Epithelial cell of prostate (primary cell): Measurements from ENCODE around the gene UNC13B.
A peak's percentile ranks its signal among the peaks of the same experiment; 100 is the strongest.

Source experiments
- DNase-seq: peaks from one replicate; pipeline ENCODE4 v3.0.0-alpha.2; 2011; ENCODE audit warnings: low read depth, low spot score
- H3K27ac ChIP-seq: fragments of 450-650 bp; 2 replicates; pipeline ENCODE4 v1.5.1; 2017; ENCODE audit warnings: mild to moderate bottlenecking

UNC13B gene

GRCh38 chr9:35269919-35270318, 108.1 kb downstream of the UNC13B start:
- no peak overlapping the region for H3K27ac ChIP-seq
- DNase-seq: no peak

GRCh38 chr9:35271637-35272036, 109.8 kb downstream of the UNC13B start:
- no peak overlapping the region for H3K27ac ChIP-seq
- no peak for DNase-seq

- no peak for DNase-seq
- H3K27ac ChIP-seq: no peak overlapping the region
Measured at GRCh38 chr9:35272989-35273388, 111.2 kb downstream of the UNC13B start.

- DNase-seq: no peak
- H3K27ac ChIP-seq: no peak overlapping the region
Measured at GRCh38 chr9:35273591-35273990, 111.8 kb downstream of the UNC13B start.

- no peak for DNase-seq
- H3K27ac ChIP-seq: no peak overlapping the region
Measured at GRCh38 chr9:35274993-35275392, 113.2 kb downstream of the UNC13B start.

- no peak for DNase-seq
- H3K27ac ChIP-seq: no peak overlapping the region
Measured at GRCh38 chr9:35277171-35277520, 115.3 kb downstream of the UNC13B start.

- no peak for DNase-seq
- no peak overlapping the region for H3K27ac ChIP-seq
Measured at GRCh38 chr9:35277628-35278359, 116.0 kb downstream of the UNC13B start.

- no peak for DNase-seq
Measured at GRCh38 chr9:35279946-35280345, 118.1 kb downstream of the UNC13B start.

GRCh38 chr9:35280399-35280798, 118.6 kb downstream of the UNC13B start:
- no peak overlapping the region for H3K27ac ChIP-seq

More at GRCh38 chr9:35279946-35280345, 118.1 kb downstream of the UNC13B start:
- H3K27ac ChIP-seq: no peak overlapping the region

GRCh38 chr9:35285731-35286130, 123.9 kb downstream of the UNC13B start:
- no peak for DNase-seq
- H3K27ac ChIP-seq: no peak overlapping the region

More at GRCh38 chr9:35280399-35280798, 118.6 kb downstream of the UNC13B start:
- no peak for DNase-seq

GRCh38 chr9:35286381-35286780, 124.6 kb downstream of the UNC13B start:
- DNase-seq: no peak
- no peak overlapping the region for H3K27ac ChIP-seq

GRCh38 chr9:35287987-35288632, 126.3 kb downstream of the UNC13B start:
- peak overlapping the region; percentile 76 for H3K27ac ChIP-seq
- DNase-seq: no peak

- H3K27ac ChIP-seq: peak overlapping the region; percentile 76
- DNase-seq: no peak
Measured at GRCh38 chr9:35288778-35289177, 127.0 kb downstream of the UNC13B start.

GRCh38 chr9:35293376-35293964, 131.7 kb downstream of the UNC13B start:
- no peak for DNase-seq
- H3K27ac ChIP-seq: no peak overlapping the region

- no peak overlapping the region for H3K27ac ChIP-seq
Measured at GRCh38 chr9:35294066-35294465, 132.3 kb downstream of the UNC13B start.

GRCh38 chr9:35294556-35294955, 132.7 kb downstream of the UNC13B start:
- H3K27ac ChIP-seq: no peak overlapping the region
- no peak for DNase-seq

More at GRCh38 chr9:35294066-35294465, 132.3 kb downstream of the UNC13B start:
- no peak for DNase-seq

GRCh38 chr9:35295369-35296036, 133.7 kb downstream of the UNC13B start:
- no peak for DNase-seq
- H3K27ac ChIP-seq: no peak overlapping the region

GRCh38 chr9:35303567-35303966, 141.8 kb downstream of the UNC13B start:
- no peak overlapping the region for H3K27ac ChIP-seq
- no peak for DNase-seq

- no peak for DNase-seq
- no peak overlapping the region for H3K27ac ChIP-seq
Measured at GRCh38 chr9:35306283-35306682, 144.5 kb downstream of the UNC13B start.

- H3K27ac ChIP-seq: no peak overlapping the region
- no peak for DNase-seq
Measured at GRCh38 chr9:35308316-35308715, 146.5 kb downstream of the UNC13B start.
